Activated B cell treated with CpG ODN at 0.5 μM for 24 hours (primary cell): Measurements from ENCODE around the gene PMPCA. TPM values are rescaled to one million over a fixed set of nuclear protein-coding genes. Genes with fewer than 3 reads are reported as not detected.

Experiments used
- ATAC-seq: fragments of 200-7000 bp; cut with Tn5 transposase; one replicate; pipeline ENCODE4 v1.10.0; 2021; ENCODE audit warnings: low read depth, mild to moderate bottlenecking, moderate library complexity
- CTCF ChIA-PET: fragments of 350-600 bp; sonication (Branson Sonifier 250); formaldehyde crosslinking; loops from one replicate; lab custom pipeline; 2021; ENCODE audit warnings: antibody characterized with exemption; lab: Charles Lee
- POLR2A ChIA-PET: fragments of 350-600 bp; sonication (Branson Sonifier 250); formaldehyde crosslinking; loops from one replicate; lab custom pipeline; 2021; ENCODE audit warnings: antibody characterized with exemption; lab: Charles Lee
- DNase-seq: peaks from one replicate; pipeline ENCODE4 v3.0.0; 2022
- H3K27ac Mint-ChIP-seq: one replicate; pipeline ENCODE4 v1.8.0; 2020; ENCODE audit warnings: mixed read lengths
- H3K27me3 Mint-ChIP-seq: one replicate; pipeline ENCODE4 v1.8.0; 2021; ENCODE audit warnings: mixed read lengths
- H3K36me3 Mint-ChIP-seq: one replicate; pipeline ENCODE4 v1.8.0; 2021; ENCODE audit warnings: low read depth, mixed read lengths
- H3K4me1 Mint-ChIP-seq: one replicate; pipeline ENCODE4 v1.8.0; 2021; ENCODE audit warnings: mixed read lengths
- H3K4me3 Mint-ChIP-seq: one replicate; pipeline ENCODE4 v1.8.0; 2020; ENCODE audit warnings: mild to moderate bottlenecking, mixed read lengths
- H3K9me3 Mint-ChIP-seq: one replicate; pipeline ENCODE4 v1.8.0; 2020; ENCODE audit warnings: mixed read lengths
- CTCF ChIP-seq: fragments of 200-600 bp; IDR thresholded peaks from one replicate; pipeline ENCODE4 v1.8.0; 2022; ENCODE audit warnings: antibody characterized with exemption, mild to moderate bottlenecking
- intact Hi-C: fragments of 100-400 bp; cut with micrococcal nuclease; formaldehyde crosslinking; loops from one replicate; pipeline ENCODE4 v1.15.1; 2024
- total RNA-seq: library from RNA; stranded (reverse); gene quantifications from 2 replicates; pipeline ENCODE4 v1.2.3, GENCODE V29; 2022

Gene PMPCA
- total RNA-seq, 1 donor from 2014 or later: 75.3 TPM

- Mint-ChIP-seq H3K4me3 (no peak overlapping the region), H3K27me3 (no peaks in the 10 kb centered on the region), H3K27ac (no peak overlapping the region), H3K9me3 (no peaks in the 10 kb centered on the region), H3K36me3 (peaks cover 68% of the 10 kb centered on the region), H3K4me1 (peaks cover 13% of the 10 kb centered on the region)
- POLR2A ChIA-PET: no interaction called here
- TF ChIP-seq CTCF: no peak
- CTCF ChIA-PET: no interaction called here
- DNase-seq (no peak), ATAC-seq (no peak)
- intact Hi-C loops: no loop called here
These were observed 15.5 kb upstream of the PMPCA start for GRCh38 chr9:136395020-136395340.

- no peak for ATAC-seq
- POLR2A ChIA-PET: no interaction called here
These were observed 14.9 kb upstream of the PMPCA start for GRCh38 chr9:136395345-136396218.

DNA sequence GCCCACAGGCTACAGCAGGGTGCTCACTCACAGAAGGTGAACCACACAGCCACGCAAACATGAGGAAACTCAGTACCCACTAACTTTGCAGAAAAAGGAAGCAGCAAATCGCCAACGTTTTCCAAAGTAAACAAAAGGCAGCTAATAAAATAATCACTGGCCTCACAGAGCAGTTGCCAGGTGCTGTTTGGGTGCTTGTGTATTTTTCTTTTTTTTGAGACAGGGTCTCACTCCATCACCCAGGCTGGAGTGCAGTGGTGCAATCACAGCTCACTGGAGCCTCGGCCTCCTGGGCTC is 14.3 kb upstream of the PMPCA start:
- Mint-ChIP-seq H3K4me1 (peaks cover 21% of the 10 kb centered on the region), H3K36me3 (peaks cover 63% of the 10 kb centered on the region), H3K27ac (no peak overlapping the region), H3K4me3 (no peak overlapping the region), H3K27me3 (no peaks in the 10 kb centered on the region), H3K9me3 (no peaks in the 10 kb centered on the region)
- intact Hi-C loops: no loop called here
- no peak for DNase-seq
- ChIA-PET CTCF (no interaction called here), POLR2A (no interaction called here)
- ATAC-seq: no peak
- no peak for TF ChIP-seq CTCF

More at GRCh38 chr9:136395345-136396218, 14.9 kb upstream of the PMPCA start:
- H3K36me3 Mint-ChIP-seq: peaks cover 64% of the 10 kb centered on the region
- no peaks in the 10 kb centered on the region for H3K27me3 Mint-ChIP-seq
- no peak for DNase-seq
- no peak overlapping the region for H3K27ac Mint-ChIP-seq
- CTCF ChIA-PET: no interaction called here
- no peak overlapping the region for H3K4me3 Mint-ChIP-seq
- peaks cover 16% of the 10 kb centered on the region for H3K4me1 Mint-ChIP-seq
- no peak for TF ChIP-seq CTCF
- H3K9me3 Mint-ChIP-seq: no peaks in the 10 kb centered on the region
- intact Hi-C loops: no loop called here

- ATAC-seq (no peak), DNase-seq (no peak)
- peaks cover 59% of the 10 kb centered on the region for H3K36me3 Mint-ChIP-seq
- POLR2A ChIA-PET: interaction anchor here (0.5 kb wide), 1 partner anchor 17 kb away, joined by 3 read pairs; no protein-coding TSS in a partner anchor
- H3K27me3 Mint-ChIP-seq: no peaks in the 10 kb centered on the region
- intact Hi-C loops: no loop called here
- H3K4me3 Mint-ChIP-seq: no peak overlapping the region
- peaks cover 27% of the 10 kb centered on the region for H3K4me1 Mint-ChIP-seq
- no peaks in the 10 kb centered on the region for H3K9me3 Mint-ChIP-seq
- no peak overlapping the region for H3K27ac Mint-ChIP-seq
- CTCF ChIA-PET: no interaction called here
- no peak for TF ChIP-seq CTCF
These were observed 12.8 kb upstream of the PMPCA start for GRCh38 chr9:136397643-136398042.

DNA sequence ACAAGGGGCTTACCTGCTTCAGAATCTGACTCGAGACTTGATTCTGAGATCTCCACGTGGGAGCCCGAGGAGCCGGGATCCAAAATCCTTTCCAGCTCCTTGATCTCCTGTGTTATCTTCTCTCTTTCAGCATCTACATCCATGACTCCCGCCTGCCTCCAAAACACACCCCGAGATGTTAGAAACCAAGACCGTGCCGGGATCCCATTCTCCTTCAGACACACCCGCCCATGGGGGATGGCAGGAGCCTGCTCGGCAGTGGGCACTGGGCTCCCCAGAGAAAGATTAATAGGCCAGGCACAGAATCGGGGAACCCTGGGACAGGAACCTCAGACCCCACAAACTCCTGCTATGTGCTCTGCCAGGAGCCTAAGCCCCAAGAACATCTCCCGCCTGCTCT is 12.2 kb upstream of the PMPCA start:
- intact Hi-C loops: no loop called here
- H3K27me3 Mint-ChIP-seq: no peaks in the 10 kb centered on the region
- H3K4me1 Mint-ChIP-seq: peaks cover 29% of the 10 kb centered on the region
- no peaks in the 10 kb centered on the region for H3K9me3 Mint-ChIP-seq
- H3K27ac Mint-ChIP-seq: no peak overlapping the region
- ChIA-PET CTCF (no interaction called here), POLR2A (interaction anchor here (0.5 kb wide), 1 partner anchor 17 kb away, joined by 3 read pairs; no protein-coding TSS in a partner anchor)
- peak overlapping the region; percentile 87 for H3K4me3 Mint-ChIP-seq
- ATAC-seq: no peak
- TF ChIP-seq CTCF: no peak
- DNase-seq: no peak
- H3K36me3 Mint-ChIP-seq: peaks cover 59% of the 10 kb centered on the region
